Measurements from ENCODE around the gene RS1.

Gene RS1

GRCh38 chrX:18668071-18668835 is 3.7 kb downstream of the RS1 start:
- DNase-seq (ENCODE audit: low read depth), result no peak

GRCh38 chrX:18666614-18667013 is 5.3 kb downstream of the RS1 start:
- DNase-seq (ENCODE audit: low read depth), result no peak

GRCh38 chrX:18664947-18665346 is 7.0 kb downstream of the RS1 start:
- no peak for DNase-seq (ENCODE audit: low read depth)

GRCh38 chrX:18661273-18661672 is 10.6 kb downstream of the RS1 start:
- DNase-seq (ENCODE audit: low read depth), result no peak

GRCh38 chrX:18654875-18655836 is 16.8 kb downstream of the RS1 start:
- no peak for DNase-seq (ENCODE audit: low read depth)

GRCh38 chrX:18652636-18653035 is 19.3 kb downstream of the RS1 start:
- DNase-seq (ENCODE audit: low read depth), result no peak

- no peak for DNase-seq (ENCODE audit: low read depth)
These were observed 21.2 kb downstream of the RS1 start for GRCh38 chrX:18650662-18651061.

- no peak for DNase-seq (ENCODE audit: low read depth)
These were observed 22.4 kb downstream of the RS1 start for GRCh38 chrX:18649498-18649951.

GRCh38 chrX:18647621-18648020 is 24.3 kb downstream of the RS1 start:
- no peak for DNase-seq (ENCODE audit: low read depth)

GRCh38 chrX:18643853-18644252 is 28.1 kb downstream of the RS1 start:
- no peak for DNase-seq (ENCODE audit: low read depth)

- DNase-seq (ENCODE audit: low read depth), result no peak
These were observed 28.7 kb downstream of the RS1 start for GRCh38 chrX:18643243-18643642.

- no peak for DNase-seq (ENCODE audit: low read depth)
These were observed 31.2 kb downstream of the RS1 start for GRCh38 chrX:18640686-18641085.

GRCh38 chrX:18639280-18639679 is 32.6 kb downstream of the RS1 start:
- no peak for DNase-seq (ENCODE audit: low read depth)

- no peak for DNase-seq (ENCODE audit: low read depth)
These were observed 33.5 kb downstream of the RS1 start for GRCh38 chrX:18638398-18638797.

- no peak for DNase-seq (ENCODE audit: low read depth)
These were observed 41.0 kb downstream of the RS1 start for GRCh38 chrX:18630934-18631333.

GRCh38 chrX:18624599-18624998 is 47.3 kb downstream of the RS1 start:
- no peak for DNase-seq (ENCODE audit: low read depth)

- DNase-seq (ENCODE audit: low read depth), result no peak
These were observed 51.6 kb downstream of the RS1 start for GRCh38 chrX:18620349-18620748.

- DNase-seq (ENCODE audit: low read depth), result no peak
These were observed 52.6 kb downstream of the RS1 start for GRCh38 chrX:18619288-18619687.

GRCh38 chrX:18617407-18617750 is 54.5 kb downstream of the RS1 start:
- no peak for DNase-seq (ENCODE audit: low read depth)

GRCh38 chrX:18616688-18617406 is 55.1 kb downstream of the RS1 start:
- DNase-seq (ENCODE audit: low read depth), result no peak

GRCh38 chrX:18613930-18614639 is 57.8 kb downstream of the RS1 start:
- no peak for DNase-seq (ENCODE audit: low read depth)

GRCh38 chrX:18607966-18608365 is 63.9 kb downstream of the RS1 start:
- DNase-seq (ENCODE audit: low read depth), result no peak
